ENCODE measurements around the gene SOX8. TPM values are rescaled to one million over a fixed set of nuclear protein-coding genes. Genes with fewer than 3 reads are reported as not detected.

The SOX8 gene
- total RNA-seq, 1 experiment from 2014 or later = 5.2 TPM

DNA sequence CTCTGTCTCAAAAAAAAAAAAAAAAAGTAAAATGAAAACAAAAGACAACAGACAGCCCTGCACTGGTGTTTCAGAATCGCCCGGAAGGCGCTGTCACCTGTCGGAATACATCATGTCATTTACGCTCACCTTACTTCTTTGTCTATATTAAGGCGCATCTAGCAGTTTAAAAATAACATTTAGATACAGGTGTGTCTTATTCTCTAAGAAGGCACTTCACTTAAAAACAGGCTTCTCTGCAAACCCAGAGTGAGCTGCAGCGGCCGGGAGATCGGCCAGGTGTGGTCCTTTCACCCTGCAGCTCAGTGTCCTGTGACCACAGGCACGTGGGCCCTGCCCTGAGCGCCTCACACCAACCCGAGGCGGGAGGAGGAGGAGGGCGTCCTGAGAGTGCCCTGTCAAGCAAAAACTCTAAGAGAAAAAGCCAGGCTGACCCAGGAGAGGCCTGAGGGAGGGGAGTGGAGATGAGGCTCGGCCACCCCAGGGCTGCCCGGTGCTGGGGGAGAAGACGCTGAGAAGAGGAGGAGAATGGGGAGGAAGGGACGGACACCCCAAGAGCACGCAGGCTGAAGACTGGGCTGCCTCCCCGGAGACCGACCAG lies 7.5 kb upstream of the SOX8 start:
- ChIA-PET CTCF (no interaction called here), RAD21 (ENCODE audit: low non-redundant PET in 1 of 2, low total read pairs in 2 of 2, uncharacterized antibody in 2 of 2, unreplicated experiment in 2 of 2) (no interaction called here), POLR2A (no interaction called here)
- no peak for ATAC-seq
- Histone ChIP-seq H3K4me3 (replicated peaks in 1 of 2; ENCODE audit: low read depth in 1 of 2, low read length in 2 of 2) (no peak overlapping the region), H3K4me2 (ENCODE audit: low read length) (no peak overlapping the region), H3K9me3 (ENCODE audit: control insufficient read depth in 1 of 2, insufficient read depth in 1 of 2, low read depth in 1 of 2, low read length in 2 of 2) (no peaks in the 10 kb centered on the region), H2AFZ (ENCODE audit: low read depth, low read length, poor library complexity, severe bottlenecking) (no peak overlapping the region), H3K27ac (ENCODE audit: low read depth, low read length) (no peak overlapping the region; the same call in 1 of the 2 replicates), H3K4me1 (ENCODE audit: control insufficient read depth in 1 of 2, insufficient read depth in 2 of 2, low read length in 2 of 2) (peaks cover 9 to 22% of the 10 kb centered on the region in 2 experiments; a peak in 3 of 4 replicates), H3K9me2 (ENCODE audit: insufficient read depth) (no peaks in the 10 kb centered on the region), H3K9ac (ENCODE audit: low read length) (no peak overlapping the region), H3K27me3 (ENCODE audit: insufficient read depth, low read length) (no peaks in the 10 kb centered on the region), H3K36me3 (ENCODE audit: control insufficient read depth in 1 of 2, insufficient read depth in 2 of 2, low read length in 2 of 2) (0 out of 4 replicates have a peak, but pooled peaks cover 0 to 3% of the 10 kb centered on the region in 2 experiments), H3K79me2 (ENCODE audit: insufficient read depth, low read length) (peaks cover 12% of the 10 kb centered on the region; the same call in 1 of the 2 replicates), H4K20me1 (ENCODE audit: insufficient read depth) (no peaks in the 10 kb centered on the region)
- TF ChIP-seq JUND (IDR thresholded peaks at IDR 0.05) (no peak), FOSL1 (IDR thresholded peaks at IDR 0.05; ENCODE audit: low read depth) (no peak), TCF7L2 (IDR thresholded peaks at IDR 0.05; ENCODE audit: borderline replicate concordance, extremely low read depth, insufficient read depth, insufficient read length) (no peak), EZH2phosphoT487 (IDR thresholded peaks at IDR 0.05; ENCODE audit: borderline replicate concordance) (no peak), RAD21 (IDR thresholded peaks at IDR 0.05; ENCODE audit: low read depth) (no peak), ZFX (IDR thresholded peaks at IDR 0.05) (no peak), POLR2A (IDR thresholded peaks at IDR 0.05; ENCODE audit: borderline replicate concordance, extremely low read depth, insufficient read depth, insufficient read length) (no peak), SP1 (IDR thresholded peaks at IDR 0.05; ENCODE audit: low read depth) (no peak), EGR1 (IDR thresholded peaks at IDR 0.05; ENCODE audit: low read depth) (no peak)
- TF ChIP-seq, protein P1, sequence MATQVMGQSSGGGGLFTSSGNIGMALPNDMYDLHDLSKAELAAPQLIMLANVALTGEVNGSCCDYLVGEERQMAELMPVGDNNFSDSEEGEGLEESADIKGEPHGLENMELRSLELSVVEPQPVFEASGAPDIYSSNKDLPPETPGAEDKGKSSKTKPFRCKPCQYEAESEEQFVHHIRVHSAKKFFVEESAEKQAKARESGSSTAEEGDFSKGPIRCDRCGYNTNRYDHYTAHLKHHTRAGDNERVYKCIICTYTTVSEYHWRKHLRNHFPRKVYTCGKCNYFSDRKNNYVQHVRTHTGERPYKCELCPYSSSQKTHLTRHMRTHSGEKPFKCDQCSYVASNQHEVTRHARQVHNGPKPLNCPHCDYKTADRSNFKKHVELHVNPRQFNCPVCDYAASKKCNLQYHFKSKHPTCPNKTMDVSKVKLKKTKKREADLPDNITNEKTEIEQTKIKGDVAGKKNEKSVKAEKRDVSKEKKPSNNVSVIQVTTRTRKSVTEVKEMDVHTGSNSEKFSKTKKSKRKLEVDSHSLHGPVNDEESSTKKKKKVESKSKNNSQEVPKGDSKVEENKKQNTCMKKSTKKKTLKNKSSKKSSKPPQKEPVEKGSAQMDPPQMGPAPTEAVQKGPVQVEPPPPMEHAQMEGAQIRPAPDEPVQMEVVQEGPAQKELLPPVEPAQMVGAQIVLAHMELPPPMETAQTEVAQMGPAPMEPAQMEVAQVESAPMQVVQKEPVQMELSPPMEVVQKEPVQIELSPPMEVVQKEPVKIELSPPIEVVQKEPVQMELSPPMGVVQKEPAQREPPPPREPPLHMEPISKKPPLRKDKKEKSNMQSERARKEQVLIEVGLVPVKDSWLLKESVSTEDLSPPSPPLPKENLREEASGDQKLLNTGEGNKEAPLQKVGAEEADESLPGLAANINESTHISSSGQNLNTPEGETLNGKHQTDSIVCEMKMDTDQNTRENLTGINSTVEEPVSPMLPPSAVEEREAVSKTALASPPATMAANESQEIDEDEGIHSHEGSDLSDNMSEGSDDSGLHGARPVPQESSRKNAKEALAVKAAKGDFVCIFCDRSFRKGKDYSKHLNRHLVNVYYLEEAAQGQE (IDR thresholded peaks at IDR 0.05; ENCODE audit: low read depth) = no peak
- TF ChIP-seq, protein P2, sequence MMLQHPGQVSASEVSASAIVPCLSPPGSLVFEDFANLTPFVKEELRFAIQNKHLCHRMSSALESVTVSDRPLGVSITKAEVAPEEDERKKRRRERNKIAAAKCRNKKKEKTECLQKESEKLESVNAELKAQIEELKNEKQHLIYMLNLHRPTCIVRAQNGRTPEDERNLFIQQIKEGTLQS (IDR thresholded peaks at IDR 0.05) = no peak
- TF ChIP-seq, protein P3, sequence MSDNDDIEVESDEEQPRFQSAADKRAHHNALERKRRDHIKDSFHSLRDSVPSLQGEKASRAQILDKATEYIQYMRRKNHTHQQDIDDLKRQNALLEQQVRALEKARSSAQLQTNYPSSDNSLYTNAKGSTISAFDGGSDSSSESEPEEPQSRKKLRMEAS (IDR thresholded peaks at IDR 0.05) = no peak
- intact Hi-C loops (cut with micrococcal nuclease) = no loop called here
- DNase-seq (ENCODE audit: low read depth, low spot score) = no peak
- BruUV-seq (replicated peaks) = no TSS peak
